ENCODE data around the gene EXOC2. TPM values are rescaled to one million over a fixed set of nuclear protein-coding genes. Genes with fewer than 3 reads are reported as not detected.

The EXOC2 gene
- total and polyA plus RNA-seq, 2 of the 13 experiments (the other 11 are each of a cell fraction or from before 2014, with no cell fraction given), result 12.6 to 22.9 TPM

GRCh38 chr6:611928-612327 is 81.0 kb downstream of the EXOC2 start (continued):
- TF ChIP-seq, protein P1, sequence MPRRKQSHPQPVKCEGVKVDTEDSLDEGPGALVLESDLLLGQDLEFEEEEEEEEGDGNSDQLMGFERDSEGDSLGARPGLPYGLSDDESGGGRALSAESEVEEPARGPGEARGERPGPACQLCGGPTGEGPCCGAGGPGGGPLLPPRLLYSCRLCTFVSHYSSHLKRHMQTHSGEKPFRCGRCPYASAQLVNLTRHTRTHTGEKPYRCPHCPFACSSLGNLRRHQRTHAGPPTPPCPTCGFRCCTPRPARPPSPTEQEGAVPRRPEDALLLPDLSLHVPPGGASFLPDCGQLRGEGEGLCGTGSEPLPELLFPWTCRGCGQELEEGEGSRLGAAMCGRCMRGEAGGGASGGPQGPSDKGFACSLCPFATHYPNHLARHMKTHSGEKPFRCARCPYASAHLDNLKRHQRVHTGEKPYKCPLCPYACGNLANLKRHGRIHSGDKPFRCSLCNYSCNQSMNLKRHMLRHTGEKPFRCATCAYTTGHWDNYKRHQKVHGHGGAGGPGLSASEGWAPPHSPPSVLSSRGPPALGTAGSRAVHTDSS (CRISPR knock-in tag; conservative IDR thresholded peaks at IDR 0.05), result no peak
- TF ChIP-seq ZNF775 (CRISPR knock-in tag; IDR thresholded peaks at IDR 0.05; ENCODE audit: borderline replicate concordance), result no peak
- no peak for TF ChIP-seq ZNF383 (CRISPR knock-in tag; IDR thresholded peaks at IDR 0.05; ENCODE audit: borderline replicate concordance)
- TF ChIP-seq ZFP36L2 (CRISPR knock-in tag; IDR thresholded peaks at IDR 0.05), result no peak

DNA sequence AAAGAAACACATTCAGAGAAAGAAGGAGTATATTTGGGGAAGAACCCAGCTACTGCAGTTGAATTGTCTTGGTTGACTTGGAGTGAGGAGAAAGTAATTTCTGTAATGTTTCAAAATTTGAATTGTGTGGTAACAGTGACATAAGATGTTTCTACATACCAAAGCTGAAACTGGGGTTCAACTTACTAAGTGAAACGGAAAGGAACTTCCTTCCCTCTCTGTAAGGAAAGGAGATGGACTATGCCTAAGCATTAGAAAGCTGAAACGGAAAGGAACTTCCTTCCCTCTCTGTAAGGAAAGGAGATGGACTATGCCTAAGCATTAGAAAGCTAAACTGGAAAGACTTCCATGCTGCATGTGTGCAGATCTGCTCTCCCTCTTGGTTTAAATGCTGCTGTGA is 82.1 kb downstream of the EXOC2 start:
- H3K9ac ChIP-seq (ENCODE audit: insufficient read depth, low read depth, low read length), result no peak overlapping the region
- no peak overlapping the region for H3K4me2 ChIP-seq (ENCODE audit: low read depth, low read length)
- intact Hi-C loops (cut with micrococcal nuclease; ENCODE audit: unreplicated experiment) (no loop called here), in situ Hi-C loops (cut with HindIII; ENCODE audit: extremely low pct_ligation_motif_present, low pct_unique_long_range_greater_than_20kb) (no loop called here)
- peaks cover 0 to 3% of the 10 kb centered on the region in 2 experiments; a peak in 2 of 5 replicates for H3K36me3 ChIP-seq (replicated peaks in 1 of 2; ENCODE audit: control insufficient read depth in 1 of 2, insufficient read depth in 2 of 2, low read length in 2 of 2)
- no TSS peak for BruUV-seq (replicated peaks)
- ATAC-seq (no peak), FAIRE-seq (no peak), DNase-seq (ENCODE audit: low spot score) (no peak)
- H3K27me3 ChIP-seq (ENCODE audit: control insufficient read depth in 1 of 2, insufficient read depth in 2 of 2, low read length in 2 of 2), result no peaks in the 10 kb centered on the region
- POLR2A ChIA-PET, result no interaction called here
- CTCF ChIA-PET (ENCODE audit: low intra/inter-chr PET ratio, low total read pairs), result no interaction called here
- no peak overlapping the region for H3K27ac ChIP-seq (ENCODE audit: extremely low read length, insufficient read depth, low read length)
- no peak overlapping the region for H3K4me3 ChIP-seq (replicated peaks in 1 of 3; ENCODE audit: insufficient read depth in 1 of 3, low read depth in 2 of 3, low read length in 3 of 3)
- 92% methylated on average over 2 of the region's 2 CpGs for WGBS (ENCODE audit: low lambda C conversion rate)
- H4K20me1 ChIP-seq (ENCODE audit: insufficient read depth, low read length), result no peaks in the 10 kb centered on the region
- H3K9me3 ChIP-seq (ENCODE audit: low read length), result no peaks in the 10 kb centered on the region
- H3K79me2 ChIP-seq (ENCODE audit: insufficient read depth, low read length), result no peaks in the 10 kb centered on the region
- no peak overlapping the region for H2AFZ ChIP-seq (ENCODE audit: low read length)
- no peaks in the 10 kb centered on the region for H3K4me1 ChIP-seq (ENCODE audit: insufficient read depth, low read length)
- no peak for TF ChIP-seq ZNF891 (CRISPR knock-in tag; IDR thresholded peaks at IDR 0.05)
- TF ChIP-seq DR1 (CRISPR knock-in tag; IDR thresholded peaks at IDR 0.05), result no peak
- TF ChIP-seq, protein P2, sequence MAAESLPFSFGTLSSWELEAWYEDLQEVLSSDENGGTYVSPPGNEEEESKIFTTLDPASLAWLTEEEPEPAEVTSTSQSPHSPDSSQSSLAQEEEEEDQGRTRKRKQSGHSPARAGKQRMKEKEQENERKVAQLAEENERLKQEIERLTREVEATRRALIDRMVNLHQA (CRISPR knock-in tag; IDR thresholded peaks at IDR 0.05), result no peak
- no peak for TF ChIP-seq ARHGAP35 (CRISPR knock-in tag; IDR thresholded peaks at IDR 0.05; ENCODE audit: borderline replicate concordance)
- no peak for TF ChIP-seq NR2F2 (IDR thresholded peaks at IDR 0.05; ENCODE audit: borderline replicate concordance, low read depth)
- no peak for TF ChIP-seq NR2F6 (IDR thresholded peaks at IDR 0.05)
- TF ChIP-seq NR2F6 (CRISPR knock-in tag; IDR thresholded peaks at IDR 0.05), result no peak
- no peak for TF ChIP-seq NBN (conservative IDR thresholded peaks at IDR 0.05)
- TF ChIP-seq ZNF616 (CRISPR knock-in tag; IDR thresholded peaks at IDR 0.05; ENCODE audit: low read depth), result no peak
- no peak for TF ChIP-seq KDM5B (CRISPR knock-in tag; IDR thresholded peaks at IDR 0.05; ENCODE audit: borderline replicate concordance)
- TF ChIP-seq SOX13 (IDR thresholded peaks at IDR 0.05), result no peak
- no peak for TF ChIP-seq SOX13 (CRISPR knock-in tag; conservative IDR thresholded peaks at IDR 0.05 in 1 of 2, IDR thresholded peaks at IDR 0.05 in 1 of 2)
- TF ChIP-seq AKAP8 (CRISPR knock-in tag; IDR thresholded peaks at IDR 0.05), result no peak
- no peak for TF ChIP-seq STAT5B (CRISPR knock-in tag; IDR thresholded peaks at IDR 0.05)
- no peak for TF ChIP-seq CREBL2 (CRISPR knock-in tag; IDR thresholded peaks at IDR 0.05; ENCODE audit: borderline replicate concordance)
- no peak for TF ChIP-seq ZNF224 (CRISPR knock-in tag; IDR thresholded peaks at IDR 0.05)
- TF ChIP-seq ZSCAN12 (CRISPR knock-in tag; IDR thresholded peaks at IDR 0.05), result no peak
- no peak for TF ChIP-seq CBX5 (CRISPR knock-in tag; IDR thresholded peaks at IDR 0.05; ENCODE audit: borderline replicate concordance)
- no peak for TF ChIP-seq ZNF333 (CRISPR knock-in tag; IDR thresholded peaks at IDR 0.05; ENCODE audit: borderline replicate concordance)
- no peak for TF ChIP-seq SUZ12 (IDR thresholded peaks at IDR 0.05; ENCODE audit: low read depth, low read length)
- TF ChIP-seq MAFF (IDR thresholded peaks at IDR 0.05; ENCODE audit: low read depth, low read length), result no peak

All from HepG2 (cell line).